ACC112 (cell line): ENCODE data around the gene ARPC2.

ENCODE experiments used
- H2AFZ ChIP-seq: fragments of 200-600 bp; sonication (generic); one replicate; pipeline ENCODE4 v1.6.0; 2017; ENCODE audit warnings: antibody characterized with exemption, low read length; ENCODE audit not compliant: unreplicated experiment
- H3K27ac ChIP-seq: fragments of 200-600 bp; sonication (generic); 2 replicates; pipeline ENCODE4 v1.5.1; 2014; ENCODE audit warnings: low read depth, mild to moderate bottlenecking, antibody characterized with exemption, low read length, moderate library complexity
- H3K27me3 ChIP-seq: fragments of 200-600 bp; sonication (generic); 2 replicates; pipeline ENCODE4 v1.6.1; 2014; ENCODE audit warnings: mild to moderate bottlenecking, antibody characterized with exemption, low read length, moderate library complexity, mixed read lengths; ENCODE audit not compliant: insufficient read depth
- H3K36me3 ChIP-seq: fragments of 200-600 bp; sonication (generic); 2 replicates; pipeline ENCODE4 v1.6.1; 2016; ENCODE audit warnings: mild to moderate bottlenecking, antibody characterized with exemption, low read length, moderate library complexity, mixed read lengths; ENCODE audit not compliant: insufficient read depth
- H3K4me1 ChIP-seq: fragments of 200-600 bp; sonication (generic); one replicate; pipeline ENCODE4 v1.6.1; 2016; ENCODE audit warnings: low read length, mixed read lengths; ENCODE audit not compliant: insufficient read depth, unreplicated experiment, control insufficient read depth
- H3K4me3 ChIP-seq: fragments of 200-600 bp; sonication (generic); 2 replicates; pipeline ENCODE4 v1.5.1; 2014; ENCODE audit warnings: mild to moderate bottlenecking, low read depth, low read length
- H3K79me2 ChIP-seq: fragments of 200-600 bp; sonication (generic); one replicate; pipeline ENCODE4 v1.6.0; 2016; ENCODE audit warnings: low read length; ENCODE audit not compliant: control insufficient read depth, unreplicated experiment, insufficient read depth

Gene ARPC2

GRCh38 chr2:218252509-218253231 lies 35.7 kb downstream of the ARPC2 start:
- Histone ChIP-seq H2AFZ (no peak overlapping the region), H3K36me3 (peaks cover 43% of the 10 kb centered on the region), H3K4me1 (no peaks in the 10 kb centered on the region), H3K4me3 (no peak overlapping the region), H3K79me2 (no peaks in the 10 kb centered on the region), H3K27me3 (no peaks in the 10 kb centered on the region), H3K27ac (no peak overlapping the region)

GRCh38 chr2:218253232-218253625 lies 36.2 kb downstream of the ARPC2 start:
- Histone ChIP-seq H3K36me3 (peaks cover 40% of the 10 kb centered on the region), H3K4me1 (no peaks in the 10 kb centered on the region), H3K27ac (no peak overlapping the region), H3K79me2 (no peaks in the 10 kb centered on the region), H3K4me3 (no peak overlapping the region), H3K27me3 (no peaks in the 10 kb centered on the region), H2AFZ (no peak overlapping the region)

GRCh38 chr2:218255446-218255845 lies 38.5 kb downstream of the ARPC2 start:
- Histone ChIP-seq H3K27ac (no peak overlapping the region), H3K4me1 (peaks cover 15% of the 10 kb centered on the region), H3K4me3 (no peak overlapping the region), H3K36me3 (peaks cover 33% of the 10 kb centered on the region), H2AFZ (no peak overlapping the region), H3K79me2 (no peaks in the 10 kb centered on the region), H3K27me3 (no peaks in the 10 kb centered on the region)

GRCh38 chr2:218256612-218257350 lies 39.8 kb downstream of the ARPC2 start:
- Histone ChIP-seq H2AFZ (no peak overlapping the region), H3K4me3 (no peak overlapping the region), H3K36me3 (peaks cover 33% of the 10 kb centered on the region), H3K4me1 (peaks cover 19% of the 10 kb centered on the region), H3K27me3 (no peaks in the 10 kb centered on the region), H3K27ac (no peak overlapping the region), H3K79me2 (no peaks in the 10 kb centered on the region)

GRCh38 chr2:218257390-218257981 lies 40.5 kb downstream of the ARPC2 start:
- no peak overlapping the region for H3K4me3 ChIP-seq
- H3K4me1 ChIP-seq: peaks cover 19% of the 10 kb centered on the region
- no peak overlapping the region for H2AFZ ChIP-seq
- H3K27ac ChIP-seq: no peak overlapping the region
- H3K27me3 ChIP-seq: no peaks in the 10 kb centered on the region
- no peaks in the 10 kb centered on the region for H3K79me2 ChIP-seq
- H3K36me3 ChIP-seq: peaks cover 30% of the 10 kb centered on the region

GRCh38 chr2:218259099-218259961 lies 42.3 kb downstream of the ARPC2 start:
- Histone ChIP-seq H2AFZ (no peak overlapping the region), H3K27me3 (no peaks in the 10 kb centered on the region), H3K4me3 (no peak overlapping the region), H3K36me3 (peaks cover 14% of the 10 kb centered on the region), H3K79me2 (no peaks in the 10 kb centered on the region), H3K4me1 (peaks cover 19% of the 10 kb centered on the region), H3K27ac (peak overlapping the region; percentile 16; the same call in 1 of the 2 replicates)

GRCh38 chr2:218260166-218260565 lies 43.2 kb downstream of the ARPC2 start:
- no peak overlapping the region for H2AFZ ChIP-seq
- H3K27me3 ChIP-seq: no peaks in the 10 kb centered on the region
- no peak overlapping the region for H3K4me3 ChIP-seq
- peaks cover 19% of the 10 kb centered on the region for H3K4me1 ChIP-seq
- no peak overlapping the region for H3K27ac ChIP-seq
- H3K79me2 ChIP-seq: no peaks in the 10 kb centered on the region
- peaks cover 9% of the 10 kb centered on the region for H3K36me3 ChIP-seq

GRCh38 chr2:218260742-218261422 lies 43.9 kb downstream of the ARPC2 start, which contains the start of gene GPBAR1:
Gene GPBAR1 (plus strand): TSS chr2:218261015. CDS start chr2:218262725, 1,710 bp downstream.
- no peak within 1 kb of the TSS for H3K27ac ChIP-seq
- no peaks in the 10 kb centered on the region for H3K79me2 ChIP-seq
- H3K4me1 ChIP-seq: peaks cover 19% of the 10 kb centered on the region
- H2AFZ ChIP-seq: no peak within 1 kb of the TSS
- no peak within 1 kb of the TSS for H3K4me3 ChIP-seq
- H3K36me3 ChIP-seq: peaks cover 3% of the 10 kb centered on the region; the same call in 1 of the 2 replicates
- H3K27me3 ChIP-seq: no peaks in the 10 kb centered on the region

- no peaks in the 10 kb centered on the region for H3K27me3 ChIP-seq
- no peaks in the 10 kb centered on the region for H3K79me2 ChIP-seq
- peaks cover 19% of the 10 kb centered on the region for H3K4me1 ChIP-seq
- no peak overlapping the region for H3K27ac ChIP-seq
- H3K36me3 ChIP-seq: no peaks in the 10 kb centered on the region; the same call in 1 of the 2 replicates
- no peak overlapping the region for H3K4me3 ChIP-seq
- H2AFZ ChIP-seq: no peak overlapping the region
These were observed 44.6 kb downstream of the ARPC2 start for GRCh38 chr2:218261423-218262236.
